Smooth muscle cell of the brain vasculature (primary cell): ENCODE data around the gene ADAM8.

Experiments
- DNase-seq: peaks from one replicate; pipeline ENCODE4 v3.0.0-alpha.2; 2012; ENCODE audit warnings: low read depth, low spot score

ADAM8 gene

DNA sequence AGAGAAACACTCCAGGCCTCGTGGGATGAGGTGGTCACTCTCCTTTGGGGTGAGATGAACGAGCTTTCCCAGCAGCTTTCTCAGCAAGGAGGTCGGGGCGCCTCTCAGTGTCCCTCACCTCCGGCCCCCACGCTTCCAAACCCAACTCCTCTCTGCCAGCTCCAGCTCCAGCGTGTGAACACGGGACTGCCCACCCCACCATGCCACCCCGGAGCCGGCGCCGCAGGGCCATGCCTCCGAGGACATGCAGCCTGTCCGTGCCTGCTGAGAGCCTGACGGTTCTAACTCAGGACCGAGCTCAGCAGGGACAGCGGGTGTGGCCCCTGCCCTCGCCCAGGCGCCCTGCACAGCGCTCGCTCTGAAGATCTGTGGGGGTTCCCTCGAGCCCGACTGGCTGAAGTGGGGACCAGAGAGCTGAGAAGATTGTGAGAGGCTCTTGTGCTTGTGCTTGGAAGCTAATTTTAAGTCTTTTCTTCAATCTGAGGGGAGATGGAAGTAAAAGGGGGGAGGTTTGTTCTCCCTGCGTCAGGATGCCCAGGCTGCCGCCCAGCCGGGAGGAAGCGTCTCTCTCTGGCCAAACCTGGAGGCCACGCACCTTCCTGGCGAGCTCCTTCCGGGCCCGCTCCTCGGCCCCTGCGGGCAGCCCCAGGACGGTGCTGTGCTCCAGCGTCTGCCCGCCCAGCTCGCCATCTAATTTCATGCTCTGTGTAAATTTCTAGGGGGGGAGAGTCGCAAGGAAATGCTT is 5.1 kb upstream of the ADAM8 start:
- no peak for DNase-seq

DNA sequence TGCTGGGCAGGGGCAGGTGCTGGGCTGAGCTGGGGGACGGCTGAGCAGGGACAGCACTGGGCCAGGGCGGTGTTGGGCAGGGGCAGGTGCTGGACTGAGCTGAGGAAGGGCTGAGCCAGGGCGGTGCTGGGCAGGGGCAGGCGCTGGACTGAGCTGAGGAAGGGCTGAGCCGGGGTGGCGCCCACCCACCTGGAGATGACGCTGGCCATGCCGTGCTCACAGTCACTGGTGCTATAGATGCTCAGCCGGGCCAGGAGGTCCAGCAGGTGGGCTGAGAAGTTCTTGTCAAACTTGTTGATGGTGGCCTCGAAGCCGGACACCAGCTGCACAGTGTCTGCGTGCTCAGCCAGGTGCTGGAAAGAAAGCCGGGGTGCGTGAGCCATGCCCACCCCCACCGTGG is 4.4 kb upstream of the ADAM8 start:
- DNase-seq = no peak

DNA sequence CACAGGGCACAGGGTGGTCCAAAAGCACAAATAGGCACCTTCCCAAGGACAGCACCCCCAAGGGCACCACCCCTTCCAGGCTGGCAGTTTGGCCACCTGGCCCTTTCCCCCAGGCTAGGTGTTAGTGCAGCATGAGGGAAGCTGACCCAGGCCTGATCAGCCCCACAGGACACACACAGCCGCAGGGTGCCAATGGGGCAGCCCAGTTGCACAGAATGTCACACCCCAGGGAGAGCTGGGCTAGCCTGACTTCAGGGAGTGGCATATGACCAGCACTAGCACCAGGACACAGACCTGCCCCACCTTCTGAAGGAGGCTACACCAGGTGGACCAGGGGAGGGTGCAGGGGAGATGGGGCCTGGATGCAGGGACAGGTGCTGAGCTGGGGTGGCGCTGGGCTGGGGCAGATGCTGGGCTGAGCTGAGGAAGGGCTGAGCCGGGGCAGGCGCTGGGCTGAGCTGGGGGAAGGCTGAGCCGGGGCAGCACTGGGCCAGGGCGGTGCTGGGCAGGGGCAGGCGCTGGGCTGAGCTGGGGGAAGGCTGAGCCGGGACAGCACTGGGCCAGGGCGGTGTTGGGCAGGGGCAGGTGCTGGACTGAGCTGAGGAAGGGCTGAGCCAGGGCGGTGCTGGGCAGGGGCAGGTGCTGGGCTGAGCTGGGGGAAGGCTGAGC is 3.9 kb upstream of the ADAM8 start:
- no peak for DNase-seq

DNA sequence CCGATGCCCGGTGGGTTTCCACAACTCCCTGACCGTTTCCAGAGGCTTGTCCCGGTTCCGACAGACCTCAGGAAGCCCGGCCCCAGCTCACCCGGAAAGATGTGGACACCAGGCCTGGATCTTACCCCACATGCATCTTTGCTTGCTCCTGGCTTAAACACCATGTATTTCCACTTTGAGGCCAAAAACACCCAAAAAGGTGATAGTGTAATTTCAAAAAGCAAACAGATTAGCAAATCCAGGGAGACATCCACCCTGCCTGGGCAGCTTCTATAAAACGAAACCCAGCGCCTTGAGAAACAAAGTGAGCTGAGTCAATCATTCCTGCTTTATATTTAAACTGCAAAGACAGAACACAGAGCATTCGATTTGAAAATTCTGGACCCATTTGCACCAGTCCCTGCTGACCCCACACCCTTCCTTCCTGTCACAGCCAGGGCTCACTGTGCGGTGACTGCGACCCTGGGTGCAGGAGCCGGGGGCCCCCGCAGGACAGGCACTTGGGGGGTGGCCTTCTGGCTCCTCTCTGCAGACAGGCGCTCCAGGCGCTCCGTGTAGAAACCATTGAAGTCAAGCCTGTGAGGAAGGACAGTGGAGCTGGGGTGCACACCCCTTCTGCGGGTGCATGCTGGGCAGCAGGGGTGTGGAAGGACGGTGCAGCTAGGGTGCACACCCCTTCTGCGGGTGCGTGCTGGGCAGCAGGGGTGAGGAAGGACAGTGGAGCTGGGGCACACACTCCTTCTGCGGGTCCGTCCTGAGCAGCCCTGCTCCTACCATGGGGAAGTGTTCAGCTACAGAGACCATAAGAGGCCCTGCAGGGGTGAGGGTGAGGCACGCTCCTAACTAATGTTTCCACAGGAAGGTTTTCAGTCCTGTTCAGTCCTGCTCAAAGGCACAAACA is 2.9 kb upstream of the ADAM8 start:
- no peak for DNase-seq

DNA sequence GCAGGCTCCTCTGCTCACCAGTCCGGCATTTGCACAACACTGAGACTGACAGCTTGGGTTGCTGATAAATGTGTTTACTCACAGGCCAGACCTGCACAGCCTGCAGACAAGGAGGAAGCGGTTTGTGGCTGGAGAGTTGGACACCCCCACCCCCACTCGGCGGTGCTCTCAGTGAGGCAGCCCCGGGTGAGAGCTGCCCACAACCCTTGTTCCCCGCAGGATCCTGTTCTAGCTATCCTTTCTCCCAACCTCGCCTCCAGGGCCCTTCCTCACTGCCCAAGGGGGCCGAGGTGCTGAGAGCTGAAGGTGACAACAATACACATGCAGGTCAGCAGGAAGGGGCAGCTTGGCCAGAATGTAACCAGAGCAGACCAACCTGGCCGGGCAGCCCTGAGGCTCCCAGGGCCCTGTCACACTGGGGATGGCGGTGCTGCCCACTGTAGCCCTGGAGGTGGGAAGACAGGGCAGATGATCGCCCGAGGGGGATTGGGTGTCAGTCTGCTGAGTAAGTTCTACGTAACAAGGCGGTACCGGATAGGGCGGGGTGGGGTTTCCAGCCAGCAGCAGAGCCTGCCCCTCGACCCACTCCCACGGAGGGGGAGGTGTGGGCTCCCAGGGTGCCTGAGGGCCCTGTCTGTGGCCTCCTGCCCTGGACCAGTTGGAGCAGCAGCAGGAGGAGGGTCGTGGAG is 2.1 kb upstream of the ADAM8 start:
- DNase-seq = no peak

DNA sequence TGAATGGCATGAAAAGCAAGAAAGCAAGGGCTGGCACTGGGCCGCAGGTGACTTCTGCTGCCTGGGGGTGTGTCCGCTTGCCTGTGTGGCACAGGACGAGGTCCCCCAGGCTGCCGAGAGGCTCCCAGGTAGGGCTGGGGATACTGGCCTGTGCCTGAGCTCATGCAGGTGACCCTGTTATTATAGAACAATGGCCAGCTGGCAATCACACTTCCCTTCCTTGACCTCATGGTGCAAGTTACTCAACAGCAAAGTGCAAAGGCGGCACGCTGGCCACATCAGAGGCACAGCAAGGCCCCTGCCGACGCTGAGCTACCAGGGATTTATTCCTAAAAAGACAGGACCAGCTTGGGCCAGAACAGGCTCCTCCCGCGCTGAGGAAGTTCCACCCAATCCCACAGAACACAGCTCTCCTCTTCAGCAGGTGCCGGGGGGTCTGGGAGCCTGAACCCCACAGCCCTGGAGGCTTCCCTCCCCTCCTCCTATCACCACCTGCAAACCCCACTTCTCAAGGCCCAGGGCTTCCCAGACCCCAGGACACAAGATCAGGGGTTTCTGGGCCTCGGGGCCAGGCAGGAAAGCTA is 1.4 kb upstream of the ADAM8 start:
- DNase-seq = no peak

DNA sequence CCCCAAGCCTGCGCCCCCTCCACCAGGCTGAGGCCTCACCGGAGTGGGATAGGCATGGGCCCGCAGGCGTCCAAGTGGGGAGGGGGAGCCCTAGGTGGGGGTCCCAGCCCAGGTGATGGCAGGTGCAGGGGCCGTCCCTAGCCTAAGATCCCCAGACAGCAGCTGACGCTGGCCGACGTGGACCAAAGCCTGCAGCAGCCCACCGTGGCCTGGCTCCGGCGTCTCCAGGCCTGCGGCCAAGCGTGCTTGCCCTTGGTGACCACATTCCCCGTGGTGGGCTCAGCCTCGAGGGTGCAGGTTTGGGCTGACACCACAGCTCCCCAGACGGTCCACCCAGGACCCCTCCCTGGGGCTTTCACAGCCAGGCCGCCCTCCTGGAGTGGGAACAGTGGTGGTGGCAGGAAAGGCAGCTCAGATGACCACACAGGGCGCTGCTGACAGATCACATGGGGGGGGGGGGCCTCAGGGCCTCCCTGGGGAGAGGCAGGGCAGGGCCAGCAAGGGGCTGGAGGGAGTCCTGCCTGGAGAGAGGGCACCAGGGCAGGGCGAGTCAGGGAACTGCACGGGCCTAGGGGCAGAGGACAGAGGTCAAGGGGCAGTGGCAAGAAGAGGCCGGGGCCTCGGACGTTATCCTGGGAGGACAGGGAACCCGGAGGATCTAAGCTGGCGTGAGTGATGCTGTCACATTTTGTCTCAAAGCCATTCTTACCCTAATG is 767 bp upstream of the ADAM8 start:
- DNase-seq = no peak

DNA sequence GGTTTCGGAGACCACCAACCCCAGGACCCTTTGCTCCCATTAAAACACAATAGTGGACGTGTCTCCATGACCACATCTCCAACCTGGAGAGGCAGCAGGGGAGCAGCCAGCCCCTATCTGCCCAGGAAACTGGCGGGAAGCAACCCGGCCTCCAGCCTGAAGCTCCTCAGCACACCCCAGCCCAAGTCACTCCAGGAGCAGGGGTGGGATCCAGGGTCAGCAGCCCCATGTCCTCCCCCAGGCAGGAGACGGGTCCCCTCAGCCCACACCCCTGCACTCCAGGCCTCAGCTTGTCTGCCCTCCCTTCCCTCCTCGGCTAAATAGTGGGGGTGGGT is 601 bp downstream of the ADAM8 start:
- no peak for DNase-seq

DNA sequence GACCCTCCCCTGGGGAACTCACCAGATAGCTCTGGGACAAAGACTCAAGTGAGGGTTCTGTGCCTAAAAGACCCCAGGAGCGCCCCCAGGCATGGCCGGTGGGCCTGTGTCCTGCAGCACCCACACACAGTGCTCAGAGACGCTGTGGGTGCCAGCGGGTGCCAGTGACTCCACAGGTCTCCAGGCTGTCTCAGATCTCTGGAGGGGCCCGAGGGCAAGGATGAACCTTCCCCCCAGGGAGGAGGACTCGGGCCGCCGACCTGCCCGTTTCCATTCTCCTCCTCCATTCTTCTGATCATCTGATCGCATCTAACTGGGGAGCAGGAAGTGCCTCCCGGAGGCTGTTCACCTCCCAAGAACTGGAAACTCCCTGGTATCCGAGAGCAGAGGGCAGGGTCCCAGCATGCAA is 980 bp downstream of the ADAM8 start:
- no peak for DNase-seq

DNA sequence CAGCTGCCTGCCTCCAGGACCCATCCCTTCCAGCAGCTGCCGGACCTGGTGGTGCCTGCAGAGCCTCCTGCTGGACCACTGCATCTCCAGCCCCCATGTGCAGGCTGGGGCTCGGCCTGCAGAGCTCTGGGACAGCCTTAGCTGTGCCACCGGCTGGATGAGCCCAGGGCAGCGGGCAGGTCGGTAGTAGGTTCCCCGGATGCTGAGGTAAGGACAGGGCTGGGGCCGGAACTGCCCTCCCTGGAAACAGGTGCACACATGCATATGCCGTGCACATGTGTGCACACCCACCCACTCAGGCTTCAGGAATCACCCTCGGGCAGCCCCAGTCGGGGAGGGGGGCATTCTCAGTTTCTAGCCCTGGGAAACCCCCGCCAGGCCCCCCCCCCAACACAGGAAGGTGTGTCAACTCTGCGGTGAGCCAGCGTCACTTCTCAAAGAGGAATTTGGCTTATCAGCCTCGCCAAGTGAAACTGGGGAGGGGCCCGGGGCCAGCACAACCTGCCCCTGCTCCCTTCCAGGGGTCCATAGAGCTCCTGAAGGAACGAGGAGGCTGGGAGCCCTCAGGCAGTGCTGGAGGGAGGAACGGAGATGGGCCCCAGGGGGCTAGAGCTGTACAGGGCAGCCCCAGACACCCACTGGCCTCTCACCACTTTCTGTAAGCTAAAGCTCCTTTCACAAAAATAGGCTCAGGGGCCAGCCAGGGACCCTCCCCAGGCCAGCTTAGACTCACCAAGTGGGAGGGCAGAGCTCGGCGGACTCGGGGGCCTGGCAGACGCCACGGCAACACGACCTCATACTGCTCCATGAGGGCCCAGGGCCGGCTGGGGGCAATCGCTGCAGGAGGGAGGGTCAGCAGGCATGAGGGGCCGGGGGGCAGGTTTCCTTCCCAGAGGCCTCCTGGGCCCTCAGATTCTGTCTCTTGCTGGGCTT is 1.7 kb downstream of the ADAM8 start:
- DNase-seq = no peak

DNA sequence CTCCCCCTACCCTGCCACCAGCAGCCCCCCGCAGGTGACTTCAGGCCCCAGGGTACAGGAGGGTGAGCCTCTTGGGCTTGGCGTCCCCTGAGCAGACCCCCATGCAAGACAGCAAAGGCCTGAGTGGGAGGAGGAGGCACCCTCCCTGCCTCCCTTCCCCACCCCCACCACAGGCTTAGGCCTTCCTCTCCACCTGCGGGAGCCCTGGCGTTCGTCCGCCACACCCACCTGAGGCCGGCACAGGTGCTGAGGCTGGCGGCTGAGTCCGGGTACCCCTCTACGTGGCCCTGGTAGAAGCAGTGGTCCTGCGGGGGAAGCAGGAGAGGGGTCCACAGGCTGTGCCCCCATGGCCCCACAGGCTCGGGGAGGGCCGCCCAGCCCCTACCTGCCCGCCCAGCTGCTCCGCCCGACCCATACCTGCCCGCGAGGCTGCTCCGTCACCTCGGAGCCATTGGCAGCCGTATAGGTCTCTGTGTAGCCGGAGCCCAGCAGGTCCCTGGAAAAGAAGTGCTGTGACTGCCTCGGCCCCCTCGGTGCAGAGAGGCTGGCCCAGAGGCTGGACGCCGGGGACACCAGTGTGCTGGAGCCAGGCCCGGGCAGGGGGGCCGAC is 3.0 kb downstream of the ADAM8 start:
- DNase-seq = no peak

DNA sequence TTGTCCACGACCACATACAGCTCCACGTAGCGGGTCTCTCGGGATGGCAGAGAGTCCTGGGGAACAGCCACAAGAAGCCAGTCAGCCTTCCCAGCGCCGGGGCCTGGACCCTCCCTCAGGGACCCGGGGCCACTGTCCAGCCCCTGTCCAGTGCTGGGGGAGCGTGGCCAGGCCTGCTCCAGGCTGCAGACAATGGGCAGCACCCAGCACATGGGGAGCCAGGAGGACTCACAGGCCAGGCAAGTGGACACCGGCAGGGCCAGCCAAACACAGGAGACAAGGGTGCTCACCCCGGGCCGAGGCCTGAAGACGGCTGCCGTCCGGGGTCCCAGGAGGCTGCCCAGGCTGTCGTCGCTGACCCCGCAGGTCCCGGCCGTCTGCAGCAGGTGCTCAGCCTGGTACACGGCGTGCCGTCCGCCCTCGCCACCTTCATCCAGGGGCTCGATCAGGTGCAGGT is 3.7 kb downstream of the ADAM8 start:
- no peak for DNase-seq

DNA sequence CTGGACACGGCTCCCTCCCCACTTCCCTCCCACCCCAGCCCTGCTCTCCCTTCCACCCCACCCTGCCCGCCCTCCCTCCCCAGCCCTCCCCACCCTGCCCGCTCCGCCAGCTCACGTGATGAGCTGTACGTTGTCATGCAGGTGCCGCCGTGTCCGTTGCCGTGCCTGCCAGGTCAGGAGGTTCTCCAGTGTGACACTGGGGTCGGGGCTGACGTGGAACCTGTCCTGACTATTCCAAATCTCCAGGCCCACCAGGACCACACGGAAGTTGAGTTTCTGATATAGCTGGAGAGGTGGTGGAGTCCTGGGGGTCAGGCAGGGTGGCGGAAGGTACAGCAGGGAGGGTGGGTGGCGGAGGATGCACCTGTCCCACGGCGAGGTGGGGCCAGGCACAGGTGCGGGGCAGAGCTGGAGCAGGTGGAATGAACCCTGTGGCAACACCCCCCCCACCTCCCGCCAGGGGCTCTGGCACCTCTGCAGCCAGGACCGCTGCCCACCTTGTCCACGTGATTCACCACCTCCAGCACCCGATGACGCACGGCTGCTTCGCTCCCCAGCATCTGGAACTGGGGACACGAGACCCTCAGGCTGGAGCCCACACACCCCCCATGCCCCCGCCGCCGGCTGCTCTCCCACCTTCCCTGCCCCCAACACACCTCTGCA is 4.2 kb downstream of the ADAM8 start:
- no peak for DNase-seq

DNA sequence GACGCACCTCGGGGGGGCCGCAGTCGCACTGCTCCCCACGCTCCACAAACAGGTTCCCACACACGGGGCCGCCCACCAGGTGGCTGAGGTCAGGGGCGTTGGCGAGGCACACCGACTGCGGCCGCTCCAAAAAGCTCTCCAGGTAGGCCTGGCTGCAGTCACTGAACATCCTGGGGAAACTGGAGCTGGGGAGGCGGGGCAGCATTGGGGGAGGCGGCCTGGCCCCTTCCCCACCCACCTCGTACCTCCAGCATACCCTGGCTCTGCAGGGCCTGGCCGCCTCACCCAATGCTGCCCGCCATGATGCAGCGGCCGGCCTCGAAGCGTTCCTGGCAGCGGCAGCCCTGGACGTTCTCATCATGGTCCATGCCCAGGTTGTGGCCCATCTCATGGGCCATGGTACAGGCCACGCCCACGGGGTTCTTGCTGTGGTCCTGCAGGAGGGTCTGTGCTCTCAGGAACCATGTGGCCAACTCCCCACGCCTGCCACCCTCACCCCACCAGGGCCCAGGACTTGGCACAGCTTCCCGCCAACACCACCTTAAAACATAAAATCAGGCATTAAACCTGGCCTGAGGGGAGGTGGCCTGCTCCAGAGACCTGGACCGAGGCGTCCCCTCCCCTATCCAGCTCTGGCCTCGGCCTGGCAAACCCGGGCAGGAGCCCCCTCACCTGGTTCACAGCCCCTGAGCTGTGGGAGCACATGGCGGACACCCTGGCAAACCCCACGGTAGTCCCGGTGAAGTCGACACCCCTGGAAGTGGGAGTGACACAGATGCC is 5.0 kb downstream of the ADAM8 start:
- no peak for DNase-seq

DNA sequence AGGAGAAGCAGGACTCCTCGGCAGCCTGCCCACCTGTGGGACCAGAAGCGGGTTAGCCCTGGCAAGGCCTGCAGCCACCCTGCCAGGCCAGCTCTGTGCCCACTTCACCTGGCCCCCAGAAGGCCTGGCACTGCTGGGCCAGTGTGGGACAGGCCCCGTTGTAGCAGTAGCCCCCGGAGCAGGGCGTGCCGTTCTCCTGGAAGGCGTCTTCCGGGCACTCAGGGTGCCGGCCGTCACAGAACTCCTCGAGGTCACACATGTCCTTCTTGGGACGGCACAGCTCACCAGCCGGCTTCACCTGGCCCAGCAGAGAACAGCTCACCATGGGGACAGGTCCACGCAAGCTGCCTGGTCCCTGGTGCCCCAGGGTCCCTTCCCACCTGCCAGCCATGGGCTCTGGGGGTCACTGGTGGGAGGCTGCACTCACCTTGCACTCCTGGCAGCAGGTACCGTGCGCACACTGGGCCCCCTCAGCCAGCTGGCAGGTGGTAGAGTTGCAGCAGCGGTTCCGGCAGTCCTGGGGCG is 5.8 kb downstream of the ADAM8 start:
- no peak for DNase-seq

DNA sequence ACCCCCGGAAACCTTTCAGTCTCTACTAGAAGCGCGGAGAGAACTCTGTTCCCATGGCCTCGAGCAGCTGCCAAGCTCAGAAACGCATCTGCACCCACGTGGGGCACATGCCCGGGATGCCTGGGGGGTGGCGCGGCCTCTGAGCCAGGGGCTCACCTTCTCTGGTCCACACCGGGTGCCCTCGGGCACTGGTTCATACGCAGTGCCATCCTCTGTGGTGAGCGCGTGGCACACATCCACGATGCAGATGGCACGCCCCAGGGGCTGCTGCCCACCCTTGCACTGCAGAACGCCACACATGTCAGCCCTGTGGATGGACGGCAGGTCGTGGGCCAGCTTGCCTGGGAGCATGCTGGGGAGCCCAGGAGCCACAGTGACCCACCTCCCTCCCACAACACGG is 6.5 kb downstream of the ADAM8 start:
- no peak for DNase-seq

DNA sequence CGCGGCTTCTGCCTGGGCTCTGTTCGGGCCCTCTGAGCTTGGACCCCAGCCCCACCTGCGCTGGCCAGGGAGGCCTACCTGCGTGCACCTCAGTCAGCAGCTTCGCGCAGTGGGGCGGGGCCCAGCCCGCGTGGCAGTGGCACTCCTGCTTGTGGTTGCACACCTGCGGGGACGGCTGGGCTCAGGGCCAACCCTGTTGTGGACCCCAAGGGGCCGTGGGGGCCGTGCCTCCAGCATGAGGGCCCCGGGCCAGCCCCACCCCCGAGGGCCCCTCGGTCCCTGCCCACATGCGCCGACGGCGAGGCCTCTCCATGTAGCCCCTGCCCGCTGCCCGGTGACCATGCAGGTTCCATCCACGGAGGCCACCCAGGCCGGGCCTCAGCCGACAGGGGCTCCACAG is 7.3 kb downstream of the ADAM8 start:
- no peak for DNase-seq

DNA sequence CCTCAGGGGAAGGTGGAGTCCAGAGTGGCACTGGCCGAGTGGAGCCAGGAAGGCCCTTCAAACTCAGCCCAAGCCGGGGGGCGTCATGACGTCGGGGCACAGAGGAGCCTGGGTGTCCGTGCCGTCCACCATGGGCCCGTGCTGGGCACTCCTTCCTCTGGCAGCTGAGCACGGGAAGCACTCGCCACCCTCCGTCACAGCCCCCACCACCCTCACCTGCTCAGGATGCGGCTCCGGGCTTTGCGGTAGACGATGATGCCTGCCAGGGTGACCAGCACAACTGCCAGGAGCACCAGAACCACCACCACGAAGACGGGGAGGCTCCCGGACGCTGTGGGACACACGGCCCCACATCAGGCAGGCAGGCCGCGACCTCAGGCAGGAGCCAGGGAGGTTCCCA is 8.1 kb downstream of the ADAM8 start:
- no peak for DNase-seq
